ACC112 (cell line): ENCODE results near the gene THAP8.

Experiments
- H2AFZ ChIP-seq: fragments of 200-600 bp; sonication (generic); one replicate; pipeline ENCODE4 v1.6.0; 2017; ENCODE audit warnings: antibody characterized with exemption, low read length; ENCODE audit not compliant: unreplicated experiment
- H3K27ac ChIP-seq: fragments of 200-600 bp; sonication (generic); 2 replicates; pipeline ENCODE4 v1.5.1; 2014; ENCODE audit warnings: low read depth, mild to moderate bottlenecking, antibody characterized with exemption, low read length, moderate library complexity
- H3K27me3 ChIP-seq: fragments of 200-600 bp; sonication (generic); 2 replicates; pipeline ENCODE4 v1.6.1; 2014; ENCODE audit warnings: mild to moderate bottlenecking, antibody characterized with exemption, low read length, moderate library complexity, mixed read lengths; ENCODE audit not compliant: insufficient read depth
- H3K36me3 ChIP-seq: fragments of 200-600 bp; sonication (generic); 2 replicates; pipeline ENCODE4 v1.6.1; 2016; ENCODE audit warnings: mild to moderate bottlenecking, antibody characterized with exemption, low read length, moderate library complexity, mixed read lengths; ENCODE audit not compliant: insufficient read depth
- H3K4me1 ChIP-seq: fragments of 200-600 bp; sonication (generic); one replicate; pipeline ENCODE4 v1.6.1; 2016; ENCODE audit warnings: low read length, mixed read lengths; ENCODE audit not compliant: insufficient read depth, unreplicated experiment, control insufficient read depth
- H3K4me3 ChIP-seq: fragments of 200-600 bp; sonication (generic); 2 replicates; pipeline ENCODE4 v1.5.1; 2014; ENCODE audit warnings: mild to moderate bottlenecking, low read depth, low read length
- H3K79me2 ChIP-seq: fragments of 200-600 bp; sonication (generic); one replicate; pipeline ENCODE4 v1.6.0; 2016; ENCODE audit warnings: low read length; ENCODE audit not compliant: control insufficient read depth, unreplicated experiment, insufficient read depth

THAP8 gene

GRCh38 chr19:36009220-36009619, 44.9 kb downstream of the THAP8 start:
- Histone ChIP-seq H3K4me3 (peak overlapping the region; percentile 65), H3K4me1 (no peaks in the 10 kb centered on the region), H3K27ac (no peak overlapping the region), H3K27me3 (no peaks in the 10 kb centered on the region), H3K79me2 (no peaks in the 10 kb centered on the region), H3K36me3 (no peaks in the 10 kb centered on the region), H2AFZ (no peak overlapping the region)

DNA sequence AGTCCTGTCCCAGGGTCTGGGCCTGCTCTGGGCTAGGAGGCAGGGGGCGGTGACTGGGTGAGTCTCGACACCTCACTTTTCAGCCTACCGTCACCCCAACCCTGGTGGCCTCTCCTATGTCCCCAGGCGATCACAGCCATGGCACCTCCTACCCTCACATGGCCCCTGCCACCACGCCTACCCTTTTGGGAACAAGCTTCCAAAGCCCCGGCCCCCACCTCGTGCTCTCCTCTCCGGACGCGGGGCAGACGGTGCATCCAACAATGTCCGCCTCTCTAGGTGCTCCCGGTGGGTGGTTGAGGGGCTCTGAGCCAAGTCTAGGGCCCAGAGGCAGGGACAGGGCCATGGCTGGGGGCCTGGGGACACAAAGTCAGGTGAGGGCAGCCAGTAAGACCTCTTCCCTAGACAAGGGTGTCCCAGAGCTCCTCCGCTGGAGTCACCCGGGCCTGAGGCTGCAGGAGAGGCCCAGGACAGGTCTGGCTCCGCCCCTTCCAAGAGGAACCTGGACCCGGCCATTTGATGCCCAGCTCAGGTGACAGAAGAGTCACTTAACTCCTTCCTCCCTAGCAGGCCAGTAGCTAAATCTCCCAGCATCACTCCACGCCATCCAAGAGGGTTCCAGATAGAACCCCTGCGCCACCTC, 45.6 kb downstream of the THAP8 start, which contains the start of gene SYNE4:
TSS of gene SYNE4 (minus strand) at position 478 of the 643 bp plus-strand sequence. CDS start at position 346, 132 bp downstream.
- no peak within 1 kb of the TSS for H3K27ac ChIP-seq
- H3K4me3 ChIP-seq, result peak within 1 kb of the TSS; percentile 65
- H3K36me3 ChIP-seq, result no peaks in the 10 kb centered on the region
- H3K79me2 ChIP-seq, result no peaks in the 10 kb centered on the region
- H3K27me3 ChIP-seq, result no peaks in the 10 kb centered on the region
- no peaks in the 10 kb centered on the region for H3K4me1 ChIP-seq
- no peak within 1 kb of the TSS for H2AFZ ChIP-seq

DNA sequence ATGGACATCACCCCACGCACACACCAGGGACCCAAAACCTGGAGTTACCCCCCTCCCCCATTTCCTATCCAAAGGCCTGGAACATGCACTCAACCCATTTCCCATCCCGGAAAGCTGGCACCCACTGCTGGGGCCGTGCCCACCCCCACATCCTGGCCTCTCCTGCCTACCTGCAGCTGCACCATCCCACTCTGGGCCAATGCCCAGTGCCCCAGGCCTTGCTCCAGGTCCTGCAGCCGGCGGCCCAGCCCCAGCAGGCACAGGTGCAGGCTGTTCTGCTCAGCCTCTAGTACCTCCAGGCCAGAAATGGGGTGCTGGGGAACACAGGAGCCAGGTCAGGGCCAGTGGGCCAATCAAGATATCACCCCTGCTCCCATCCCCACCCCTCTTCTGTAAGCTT, 47.1 kb downstream of the THAP8 start:
- no peaks in the 10 kb centered on the region for H3K79me2 ChIP-seq
- no peaks in the 10 kb centered on the region for H3K36me3 ChIP-seq
- no peaks in the 10 kb centered on the region for H3K4me1 ChIP-seq
- no peak overlapping the region for H3K4me3 ChIP-seq
- no peak overlapping the region for H3K27ac ChIP-seq
- H2AFZ ChIP-seq, result no peak overlapping the region
- no peaks in the 10 kb centered on the region for H3K27me3 ChIP-seq

DNA sequence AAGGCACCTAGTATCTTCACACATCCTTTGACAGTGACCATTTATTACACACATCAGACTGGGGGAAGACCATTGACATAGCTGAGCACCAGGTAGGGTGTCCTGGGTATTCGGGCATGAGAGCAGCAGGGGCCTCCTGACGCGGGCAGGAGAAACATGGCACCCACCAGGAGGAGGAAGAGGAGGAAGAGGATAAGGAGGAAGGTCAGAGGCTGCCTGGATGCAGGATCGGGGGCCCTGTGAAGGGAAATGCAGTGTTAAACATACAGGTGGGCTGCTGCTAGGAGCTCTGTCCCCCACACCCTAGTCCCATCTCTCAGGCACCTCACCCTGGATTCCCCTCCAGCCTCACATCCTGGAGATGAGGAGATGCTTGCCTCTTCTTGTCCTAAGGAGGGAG, 50.8 kb downstream of the THAP8 start:
- no peaks in the 10 kb centered on the region for H3K36me3 ChIP-seq

GRCh38 chr19:36001605-36002004, 52.5 kb downstream of the THAP8 start:
- Histone ChIP-seq H3K4me3 (no peak overlapping the region), H3K36me3 (no peaks in the 10 kb centered on the region), H3K27ac (no peak overlapping the region), H3K4me1 (peaks cover 6% of the 10 kb centered on the region), H3K27me3 (no peaks in the 10 kb centered on the region), H3K79me2 (peaks cover under 1% of the 10 kb centered on the region), H2AFZ (no peak overlapping the region)

More for the DNA sequence above, 50.8 kb downstream of the THAP8 start:
- no peak overlapping the region for H3K4me3 ChIP-seq
- no peaks in the 10 kb centered on the region for H3K27me3 ChIP-seq
- no peak overlapping the region for H2AFZ ChIP-seq
- no peak overlapping the region for H3K27ac ChIP-seq
- no peaks in the 10 kb centered on the region for H3K79me2 ChIP-seq
- H3K4me1 ChIP-seq, result peaks cover 6% of the 10 kb centered on the region

GRCh38 chr19:35996777-35997176, 57.3 kb downstream of the THAP8 start:
- Histone ChIP-seq H3K27ac (no peak overlapping the region), H3K36me3 (no peaks in the 10 kb centered on the region), H3K4me3 (0 out of 2 replicates have a peak overlapping the region, but pooled peaks have one; percentile 94), H3K4me1 (peaks cover 6% of the 10 kb centered on the region), H2AFZ (no peak overlapping the region), H3K27me3 (no peaks in the 10 kb centered on the region), H3K79me2 (peaks cover 13% of the 10 kb centered on the region)

DNA sequence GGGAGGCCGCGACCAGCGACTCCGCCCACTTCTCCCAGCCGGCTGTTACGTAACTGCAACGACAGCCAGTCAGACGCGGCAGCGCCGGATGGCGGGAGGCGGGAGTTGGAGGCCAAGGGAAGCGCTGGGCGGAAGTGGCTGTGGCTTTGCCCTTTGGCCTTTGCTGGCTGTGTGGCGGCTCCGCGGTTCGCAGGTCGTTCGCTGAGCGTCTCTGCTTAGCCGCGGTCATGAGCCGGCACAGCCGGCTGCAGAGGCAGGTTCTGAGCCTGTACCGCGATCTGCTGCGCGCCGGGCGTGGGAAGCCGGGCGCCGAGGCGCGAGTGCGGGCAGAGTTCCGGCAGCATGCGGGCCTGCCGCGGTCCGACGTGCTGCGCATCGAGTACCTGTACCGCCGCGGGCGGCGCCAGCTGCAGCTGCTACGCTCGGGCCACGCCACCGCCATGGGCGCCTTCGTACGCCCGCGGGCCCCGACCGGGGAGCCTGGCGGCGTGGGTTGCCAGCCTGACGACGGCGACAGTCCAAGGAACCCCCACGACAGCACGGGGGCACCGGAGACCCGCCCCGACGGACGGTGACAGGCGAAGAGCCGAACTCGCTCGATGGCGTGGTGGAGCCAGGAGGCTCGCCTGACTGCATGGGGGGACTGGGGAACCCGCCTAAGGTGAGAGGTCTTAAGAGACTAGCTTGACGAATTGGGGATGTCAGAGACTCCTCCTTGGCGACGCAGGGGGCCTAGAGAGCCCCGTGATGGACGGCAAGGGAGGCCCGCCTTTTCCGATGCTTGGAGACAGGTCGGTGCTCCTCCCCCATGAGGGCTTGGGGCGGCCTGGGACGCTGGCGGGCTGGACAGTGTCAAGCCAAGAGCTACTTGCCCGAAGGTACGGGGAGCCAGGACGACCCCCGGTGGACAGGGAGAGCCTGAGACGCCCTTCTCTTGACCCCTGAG, 58.8 kb downstream of the THAP8 start, which contains the start of gene SDHAF1:
TSS of gene SDHAF1 (plus strand) at position 141 of the 946 bp plus-strand sequence. CDS start at position 228, 87 bp downstream.
- H3K36me3 ChIP-seq, result no peaks in the 10 kb centered on the region
- H3K27me3 ChIP-seq, result no peaks in the 10 kb centered on the region
- peaks cover 6% of the 10 kb centered on the region for H3K4me1 ChIP-seq

DNA sequence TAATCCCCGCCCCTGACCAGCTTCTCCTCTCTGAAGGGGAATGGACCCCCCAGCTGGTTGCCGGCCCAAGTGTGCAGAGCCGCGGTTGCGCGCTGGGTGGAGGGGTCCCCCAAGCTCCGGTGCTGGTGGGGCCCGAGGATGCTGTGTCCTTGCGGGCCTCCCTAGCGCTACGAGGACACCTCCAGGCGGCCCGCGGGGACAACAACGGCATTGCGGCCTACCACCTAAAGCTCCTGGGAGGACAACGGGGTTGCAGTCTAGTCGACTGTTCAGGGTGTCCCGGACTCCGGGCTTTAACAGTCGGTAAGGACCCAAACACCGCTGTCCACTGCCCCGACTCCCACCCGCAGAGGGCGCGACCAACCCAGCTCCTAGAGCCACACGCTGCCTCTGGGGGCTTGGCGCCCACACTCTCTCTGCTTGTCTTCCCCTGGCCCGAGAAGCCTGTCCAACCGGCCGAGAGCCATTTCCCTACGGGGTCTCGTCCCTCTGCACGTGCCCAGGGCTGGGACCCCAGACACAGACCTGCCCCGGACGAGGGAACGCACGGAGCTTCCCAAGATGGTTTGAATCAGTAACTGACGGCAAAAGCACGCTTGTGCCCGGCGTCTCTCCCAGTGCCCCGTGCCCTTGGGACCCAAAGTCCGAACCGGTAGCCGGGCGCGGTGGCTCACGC, 60.0 kb downstream of the THAP8 start:
- Histone ChIP-seq H3K27me3 (peaks cover 3% of the 10 kb centered on the region; the same call in 1 of the 2 replicates), H3K4me1 (no peaks in the 10 kb centered on the region), H3K36me3 (no peaks in the 10 kb centered on the region), H3K27ac (no peak overlapping the region), H3K79me2 (peaks cover 13% of the 10 kb centered on the region), H2AFZ (peak overlapping the region; percentile 50), H3K4me3 (peak overlapping the region; percentile 66)

More for the DNA sequence above, 58.8 kb downstream of the THAP8 start, which contains the start of gene SDHAF1:
- Histone ChIP-seq H2AFZ (peak within 1 kb of the TSS; percentile 87), H3K79me2 (peaks cover 13% of the 10 kb centered on the region), H3K27ac (no peak within 1 kb of the TSS), H3K4me3 (peak within 1 kb of the TSS; percentile 94)

- no peak overlapping the region for H3K4me3 ChIP-seq
- peaks cover 13% of the 10 kb centered on the region for H3K79me2 ChIP-seq
- no peaks in the 10 kb centered on the region for H3K4me1 ChIP-seq
- peaks cover 9% of the 10 kb centered on the region; the same call in 1 of the 2 replicates for H3K27me3 ChIP-seq
- H2AFZ ChIP-seq, result no peak overlapping the region
- no peak overlapping the region for H3K27ac ChIP-seq
- no peaks in the 10 kb centered on the region for H3K36me3 ChIP-seq
These were observed 60.9 kb downstream of the THAP8 start for GRCh38 chr19:35992907-35993765.
